GM23248 (cell line): Measurements from ENCODE around the gene CD27.

Experiments used
- EZH2 ChIP-seq: fragments of 200-600 bp; sonication (generic); IDR thresholded peaks from 2 replicates; pipeline ENCODE4 v1.6.1; 2018; ENCODE audit warnings: antibody characterized with exemption, mild to moderate bottlenecking; ENCODE audit not compliant: insufficient read depth, poor library complexity, severe bottlenecking
- EZH2phosphoT487 ChIP-seq: fragments of 200-600 bp; sonication (generic); IDR thresholded peaks from 2 replicates; pipeline ENCODE4 v1.6.1; 2018; ENCODE audit warnings: antibody characterized with exemption, moderate library complexity, mild to moderate bottlenecking, low read depth; ENCODE audit not compliant: insufficient read depth

DNA sequence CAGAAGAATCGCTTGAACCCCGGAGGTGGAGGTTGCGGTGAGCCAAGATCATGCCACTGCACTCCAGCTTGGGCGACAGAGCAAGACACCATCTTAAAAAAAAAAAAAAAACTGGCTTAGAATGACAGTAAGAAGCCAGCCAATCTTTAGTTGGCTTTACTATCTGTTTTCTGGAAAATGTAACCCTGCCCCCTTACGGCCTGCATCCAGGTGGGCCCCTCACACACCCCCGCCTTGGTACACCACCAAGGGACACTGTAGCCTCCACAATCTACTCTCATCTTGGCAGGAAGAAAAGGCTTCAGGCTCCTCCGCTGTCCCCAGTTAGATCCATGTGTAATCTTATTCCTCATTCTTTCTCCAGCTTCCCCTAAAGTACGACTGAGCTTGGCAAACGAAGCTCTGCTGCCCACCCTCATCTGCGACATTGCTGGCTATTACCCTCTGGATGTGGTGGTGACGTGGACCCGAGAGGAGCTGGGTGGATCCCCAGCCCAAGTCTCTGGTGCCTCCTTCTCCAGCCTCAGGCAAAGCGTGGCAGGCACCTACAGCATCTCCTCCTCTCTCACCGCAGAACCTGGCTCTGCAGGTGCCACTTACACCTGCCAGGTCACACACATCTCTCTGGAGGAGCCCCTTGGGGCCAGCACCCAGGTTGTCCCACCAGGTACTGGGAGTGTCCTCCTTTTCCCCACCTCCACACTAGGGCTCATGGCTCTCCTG lies 13.7 kb downstream of the CD27 start:
- TF ChIP-seq EZH2phosphoT487 (no peak), EZH2 (no peak)
